Keratinocyte (primary cell): ENCODE data around the gene RDH13. TPM values are rescaled to one million over a fixed set of nuclear protein-coding genes. Genes with fewer than 3 reads are reported as not detected.

Experiments used
- DNase-seq: peaks from one replicate; pipeline ENCODE4 v3.0.0-alpha.2; 2011; ENCODE audit warnings: low read depth, missing footprints, low spot score
- FAIRE-seq: peaks from 2 replicates; lab custom pipeline; 2011; peaks lifted over from hg19 to GRCh38; lab: Jason Lieb, UNC
- H2AFZ ChIP-seq: 2 replicates; pipeline ENCODE4 v1.6.0; 2012; ENCODE audit warnings: low read length, control low read depth, inconsistent platforms; ENCODE audit not compliant: control insufficient read depth
- H3K27ac ChIP-seq: 2 replicates; pipeline ENCODE4 v1.5.1; 2011; ENCODE audit warnings: low read length; ENCODE audit not compliant: control insufficient read depth, insufficient read depth
- H3K27me3 ChIP-seq: 3 replicates; pipeline ENCODE4 v1.6.0; 2011; ENCODE audit warnings: low read length; ENCODE audit not compliant: control insufficient read depth, insufficient read depth; ENCODE audit errors: extremely low read depth
- H3K36me3 ChIP-seq, 2 experiments: 2 replicates in 1 of 2; 3 replicates in 1 of 2; pipeline ENCODE4 v1.5.1; 2011; ENCODE audit warnings: low read length in 2 of 2, mild to moderate bottlenecking in 1 of 2; ENCODE audit not compliant: control insufficient read depth in 2 of 2, insufficient read depth in 2 of 2; ENCODE audit errors: extremely low read depth in 1 of 2
- H3K4me1 ChIP-seq: 3 replicates; pipeline ENCODE4 v1.5.1; 2011; ENCODE audit warnings: low read length; ENCODE audit not compliant: control insufficient read depth, insufficient read depth; ENCODE audit errors: extremely low read depth
- H3K4me2 ChIP-seq: 3 replicates; pipeline ENCODE4 v1.6.0; 2011; ENCODE audit warnings: low read depth, low read length; ENCODE audit not compliant: control insufficient read depth, insufficient read depth; ENCODE audit errors: extremely low read depth
- H3K4me3 ChIP-seq, 3 experiments: fragments of 200-600 bp in 1 of 3; sonication (generic) in 1 of 3; 2 replicates in 2 of 3; 3 replicates in 1 of 3; pipeline ENCODE4 v1.5.1; 2011 to 2016; ENCODE audit warnings: low read length in 3 of 3, mild to moderate bottlenecking in 3 of 3, control low read depth in 2 of 3, inconsistent platforms in 1 of 3, low read depth in 1 of 3, mixed read lengths in 1 of 3, mixed run types in 1 of 3, moderate library complexity in 1 of 3; ENCODE audit not compliant: control insufficient read depth in 2 of 3, insufficient read depth in 2 of 3; ENCODE audit errors: extremely low read depth in 1 of 3
- H3K79me2 ChIP-seq: 2 replicates; pipeline ENCODE4 v1.6.0; 2012; ENCODE audit warnings: low read length; ENCODE audit not compliant: control insufficient read depth, insufficient read depth
- H3K9ac ChIP-seq: 3 replicates; pipeline ENCODE4 v1.6.0; 2011; ENCODE audit warnings: low read length; ENCODE audit not compliant: control insufficient read depth, insufficient read depth; ENCODE audit errors: extremely low read depth
- H3K9me1 ChIP-seq: 3 replicates; pipeline ENCODE4 v1.6.0; 2011; ENCODE audit warnings: low read length; ENCODE audit not compliant: control insufficient read depth, insufficient read depth; ENCODE audit errors: extremely low read depth
- H3K9me3 ChIP-seq: 2 replicates; pipeline ENCODE4 v1.5.1; 2012; ENCODE audit warnings: low read depth, low read length; ENCODE audit not compliant: control insufficient read depth
- H4K20me1 ChIP-seq: 3 replicates; pipeline ENCODE4 v1.6.0; 2011; ENCODE audit warnings: low read length; ENCODE audit not compliant: control insufficient read depth, insufficient read depth; ENCODE audit errors: extremely low read depth
- EZH2 ChIP-seq: IDR thresholded peaks from one replicate; pipeline ENCODE4 v1.6.1; 2012; ENCODE audit warnings: inconsistent platforms, mild to moderate bottlenecking, low read length, moderate library complexity
- dilution Hi-C: fragments of 300-500 bp; cut with MboI; formaldehyde crosslinking; loops from one replicate; pipeline ENCODE4 v1.7.0; 2020; ENCODE audit warnings: low sequenced_read_pairs; ENCODE audit not compliant: extremely low pct_ligation_motif_present
- polyA plus RNA-seq, 5 experiments: library from polyadenylated mRNA; depleted of rRNA in 3 of 5; stranded (reverse) in 3 of 5; stranded (forward) in 1 of 5; unstranded in 1 of 5; fragments of >200 nt; gene quantifications; 1 replicate in 1 of 5; 2 replicates in 3 of 5; 3 replicates in 1 of 5; pipeline versions ENCODE4 v1.2.1 to v1.2.3, GENCODE V29; 2011 to 2012; ENCODE audit warnings: missing spikeins in 2 of 5, low read depth in 1 of 5, low replicate concordance in 1 of 5
- TF ChIP-seq, protein P1 (sequence below), 3 experiments: IDR thresholded peaks in 1 of 3; conservative IDR thresholded peaks in 1 of 3; optimal IDR thresholded peaks in 1 of 3; 2 replicates in 2 of 3; 3 replicates in 1 of 3; pipeline versions ENCODE3 to v1.5.1; 2011; ENCODE audit warnings: low read length in 3 of 3, mild to moderate bottlenecking in 3 of 3, moderate library complexity in 2 of 3, control low read depth in 1 of 3, inconsistent platforms in 1 of 3; ENCODE audit not compliant: insufficient read depth in 2 of 3; ENCODE audit errors: extremely low read depth in 1 of 3

The RDH13 gene
- polyA plus RNA-seq, 1 donor (not counting 4 experiments of a cell fraction or from before 2014, with no cell fraction given): 10.6 TPM

DNA sequence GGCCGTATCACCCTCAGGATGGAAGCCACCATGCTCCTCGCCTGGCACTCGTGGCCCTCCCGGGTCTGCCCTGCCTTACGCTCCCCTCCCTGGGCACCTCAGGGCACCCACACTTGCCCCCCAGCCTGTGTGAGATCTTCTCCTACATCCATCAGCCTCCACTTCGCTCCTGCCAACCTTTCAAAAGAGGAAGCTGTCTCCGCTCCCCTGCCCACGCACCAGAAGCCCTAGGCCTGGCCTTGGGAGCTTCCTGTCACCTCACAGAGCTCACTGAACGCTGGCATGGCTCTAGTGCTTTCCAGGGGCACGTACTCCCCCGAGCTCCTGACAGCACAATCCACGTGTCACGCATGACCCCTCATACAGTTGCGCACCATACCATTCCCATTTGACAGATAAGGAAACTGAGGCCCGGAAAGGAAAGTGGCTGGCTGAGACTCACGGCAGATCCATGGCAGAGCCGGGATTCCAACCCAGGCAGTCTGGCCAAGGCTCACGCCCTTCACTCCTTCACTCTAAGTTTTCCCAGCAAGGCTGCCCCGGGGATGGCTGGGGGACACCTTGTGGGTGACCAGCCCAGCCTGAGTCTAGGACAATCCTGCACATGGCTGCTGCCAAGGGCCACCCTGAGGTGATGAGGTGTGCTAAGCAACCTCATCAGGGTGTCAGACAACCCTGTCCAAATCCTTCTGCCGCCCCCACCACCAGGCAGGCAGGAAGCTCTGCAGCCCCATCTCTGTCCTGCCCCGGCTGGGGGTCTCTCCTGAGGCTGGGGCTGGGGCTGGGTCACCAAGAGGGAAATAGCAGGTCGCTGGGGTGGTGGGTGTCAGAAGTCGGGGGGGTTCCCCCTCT, 35.1 kb upstream of the RDH13 start:
- Histone ChIP-seq H3K4me3 (no peak overlapping the region), H3K9me1 (no peaks in the 10 kb centered on the region), H3K27ac (no peak overlapping the region), H3K4me1 (no peaks in the 10 kb centered on the region), H3K4me2 (no peak overlapping the region), H3K79me2 (no peaks in the 10 kb centered on the region), H3K27me3 (no peaks in the 10 kb centered on the region), H3K9ac (no peak overlapping the region), H2AFZ (no peak overlapping the region), H3K9me3 (no peaks in the 10 kb centered on the region), H4K20me1 (peaks cover 7% of the 10 kb centered on the region), H3K36me3 (peaks cover 3 to 29% of the 10 kb centered on the region in 2 experiments)
- dilution Hi-C loops: no loop called here
- no peak for DNase-seq
- no peak for FAIRE-seq
- no peak for TF ChIP-seq EZH2
- TF ChIP-seq, protein P1, sequence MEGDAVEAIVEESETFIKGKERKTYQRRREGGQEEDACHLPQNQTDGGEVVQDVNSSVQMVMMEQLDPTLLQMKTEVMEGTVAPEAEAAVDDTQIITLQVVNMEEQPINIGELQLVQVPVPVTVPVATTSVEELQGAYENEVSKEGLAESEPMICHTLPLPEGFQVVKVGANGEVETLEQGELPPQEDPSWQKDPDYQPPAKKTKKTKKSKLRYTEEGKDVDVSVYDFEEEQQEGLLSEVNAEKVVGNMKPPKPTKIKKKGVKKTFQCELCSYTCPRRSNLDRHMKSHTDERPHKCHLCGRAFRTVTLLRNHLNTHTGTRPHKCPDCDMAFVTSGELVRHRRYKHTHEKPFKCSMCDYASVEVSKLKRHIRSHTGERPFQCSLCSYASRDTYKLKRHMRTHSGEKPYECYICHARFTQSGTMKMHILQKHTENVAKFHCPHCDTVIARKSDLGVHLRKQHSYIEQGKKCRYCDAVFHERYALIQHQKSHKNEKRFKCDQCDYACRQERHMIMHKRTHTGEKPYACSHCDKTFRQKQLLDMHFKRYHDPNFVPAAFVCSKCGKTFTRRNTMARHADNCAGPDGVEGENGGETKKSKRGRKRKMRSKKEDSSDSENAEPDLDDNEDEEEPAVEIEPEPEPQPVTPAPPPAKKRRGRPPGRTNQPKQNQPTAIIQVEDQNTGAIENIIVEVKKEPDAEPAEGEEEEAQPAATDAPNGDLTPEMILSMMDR (optimal IDR thresholded peaks at IDR 0.05 in 1 of 3, IDR thresholded peaks at IDR 0.05 in 1 of 3, conservative IDR thresholded peaks at IDR 0.05 in 1 of 3; ENCODE audit: extremely low read depth in 1 of 3, insufficient read depth in 2 of 3, low read length in 3 of 3): no peak

DNA sequence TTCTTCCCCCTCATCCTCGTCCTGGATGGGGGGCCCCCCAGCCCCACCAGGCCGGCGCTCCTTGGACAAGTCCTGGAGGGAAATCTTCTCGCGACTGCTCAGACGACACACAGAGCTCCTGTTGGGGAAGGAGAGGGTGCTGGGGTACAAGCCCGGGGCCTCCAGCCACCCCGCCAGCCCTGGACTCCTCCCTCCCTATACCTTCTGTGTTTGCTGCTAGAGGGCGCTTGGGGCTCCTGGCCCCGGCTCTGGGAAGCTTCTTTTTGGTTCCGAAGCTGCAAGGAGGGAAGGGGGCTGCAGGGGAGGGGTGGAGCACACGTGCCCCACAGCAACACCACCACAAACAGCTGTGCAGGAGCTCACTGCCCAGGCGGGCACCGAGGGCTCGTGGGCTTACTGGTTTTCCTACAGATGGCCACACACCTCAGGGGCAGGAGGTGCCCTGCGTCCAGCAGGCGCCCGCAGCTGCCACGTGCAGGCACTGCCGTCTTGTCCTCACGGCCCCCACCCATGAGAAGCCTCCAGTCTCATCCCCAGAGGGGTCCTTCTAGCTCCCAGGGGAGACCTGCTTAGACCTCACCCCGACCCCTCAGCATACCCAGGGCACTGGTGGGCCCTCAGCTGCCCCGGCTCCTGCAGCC, 33.2 kb upstream of the RDH13 start:
- no peak overlapping the region for H2AFZ ChIP-seq
- H3K9me1 ChIP-seq: no peaks in the 10 kb centered on the region
- no peaks in the 10 kb centered on the region for H3K79me2 ChIP-seq
- H3K4me1 ChIP-seq: no peaks in the 10 kb centered on the region
- no peak overlapping the region for H3K27ac ChIP-seq
- DNase-seq (no peak), FAIRE-seq (no peak)
- H3K36me3 ChIP-seq: peaks cover 2 to 27% of the 10 kb centered on the region in 2 experiments
- no peak overlapping the region for H3K9ac ChIP-seq
- TF ChIP-seq EZH2: no peak
- TF ChIP-seq, protein P1 (optimal IDR thresholded peaks at IDR 0.05 in 1 of 3, IDR thresholded peaks at IDR 0.05 in 1 of 3, conservative IDR thresholded peaks at IDR 0.05 in 1 of 3; ENCODE audit: extremely low read depth in 1 of 3, insufficient read depth in 2 of 3, low read length in 3 of 3): no peak
- H3K27me3 ChIP-seq: no peaks in the 10 kb centered on the region
- H3K4me3 ChIP-seq: no peak overlapping the region
- dilution Hi-C loops: no loop called here
- no peaks in the 10 kb centered on the region for H3K9me3 ChIP-seq
- H4K20me1 ChIP-seq: peaks cover 7% of the 10 kb centered on the region
- no peak overlapping the region for H3K4me2 ChIP-seq
